Sigmoid colon (tissue), 3 donors: ENCODE data around the gene LONP1.

Experiments used
- POLR2A ChIP-seq, 2 donors: fragments of 450-650 bp; IDR thresholded peaks; one replicate each; pipeline ENCODE4 v1.6.1; 2016; ENCODE audit warnings: antibody characterized with exemption in 2 of 2, mild to moderate bottlenecking in 2 of 2, moderate library complexity in 2 of 2
- TF ChIP-seq, protein P1 (sequence below), 4 experiments: fragments of 450-650 bp in 3 of 4; fragments of 200-600 bp in 1 of 4; IDR thresholded peaks; one replicate each; pipeline ENCODE4 v1.5.1; 2016 to 2019; ENCODE audit warnings: antibody characterized with exemption in 4 of 4, mild to moderate bottlenecking in 3 of 4, moderate library complexity in 2 of 4

DNA sequence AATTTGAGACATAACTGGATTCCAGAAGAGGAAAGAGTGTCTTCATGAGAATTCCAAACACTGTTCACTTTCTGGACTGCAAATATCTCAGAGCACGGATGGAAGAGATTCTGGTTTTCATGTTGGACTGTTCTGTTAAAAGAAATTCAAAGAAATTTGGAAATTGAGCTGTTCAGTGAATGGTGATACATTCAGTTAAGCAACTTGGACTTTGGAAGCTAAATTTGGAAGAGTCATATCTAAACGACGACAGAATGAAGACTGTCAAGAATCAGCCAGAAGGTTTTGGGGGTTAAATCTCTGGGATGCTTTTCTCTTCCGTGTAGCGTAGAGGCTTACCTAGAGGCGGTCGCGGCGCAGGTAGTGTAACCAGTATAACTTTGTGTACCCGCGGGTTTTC lies 71.5 kb downstream of the LONP1 start:
- TF ChIP-seq, protein P1, sequence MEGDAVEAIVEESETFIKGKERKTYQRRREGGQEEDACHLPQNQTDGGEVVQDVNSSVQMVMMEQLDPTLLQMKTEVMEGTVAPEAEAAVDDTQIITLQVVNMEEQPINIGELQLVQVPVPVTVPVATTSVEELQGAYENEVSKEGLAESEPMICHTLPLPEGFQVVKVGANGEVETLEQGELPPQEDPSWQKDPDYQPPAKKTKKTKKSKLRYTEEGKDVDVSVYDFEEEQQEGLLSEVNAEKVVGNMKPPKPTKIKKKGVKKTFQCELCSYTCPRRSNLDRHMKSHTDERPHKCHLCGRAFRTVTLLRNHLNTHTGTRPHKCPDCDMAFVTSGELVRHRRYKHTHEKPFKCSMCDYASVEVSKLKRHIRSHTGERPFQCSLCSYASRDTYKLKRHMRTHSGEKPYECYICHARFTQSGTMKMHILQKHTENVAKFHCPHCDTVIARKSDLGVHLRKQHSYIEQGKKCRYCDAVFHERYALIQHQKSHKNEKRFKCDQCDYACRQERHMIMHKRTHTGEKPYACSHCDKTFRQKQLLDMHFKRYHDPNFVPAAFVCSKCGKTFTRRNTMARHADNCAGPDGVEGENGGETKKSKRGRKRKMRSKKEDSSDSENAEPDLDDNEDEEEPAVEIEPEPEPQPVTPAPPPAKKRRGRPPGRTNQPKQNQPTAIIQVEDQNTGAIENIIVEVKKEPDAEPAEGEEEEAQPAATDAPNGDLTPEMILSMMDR (IDR thresholded peaks at IDR 0.05): no peak
- no peak for TF ChIP-seq POLR2A (IDR thresholded peaks at IDR 0.05)
